ENCODE measurements around the gene SLC15A3.
A peak's percentile ranks its signal among the peaks of the same experiment; 100 is the strongest.

- TF ChIP-seq CTCF (IDR thresholded peaks at IDR 0.05) (no peak), POLR2AphosphoS5 (IDR thresholded peaks at IDR 0.05) (peak; percentile 11)
Observed at GRCh38 chr11:60937144-60937527, 14.8 kb downstream of the SLC15A3 start.

Measured in prostate gland (tissue), 2 donors.